ENCODE measurements around the gene IFNA10.
"Not testable (repeated sequence)": the region's sequence is repeated elsewhere in the genome, so short reads cannot be mapped to it uniquely, and the experiment has no call there.

IFNA10 gene

DNA sequence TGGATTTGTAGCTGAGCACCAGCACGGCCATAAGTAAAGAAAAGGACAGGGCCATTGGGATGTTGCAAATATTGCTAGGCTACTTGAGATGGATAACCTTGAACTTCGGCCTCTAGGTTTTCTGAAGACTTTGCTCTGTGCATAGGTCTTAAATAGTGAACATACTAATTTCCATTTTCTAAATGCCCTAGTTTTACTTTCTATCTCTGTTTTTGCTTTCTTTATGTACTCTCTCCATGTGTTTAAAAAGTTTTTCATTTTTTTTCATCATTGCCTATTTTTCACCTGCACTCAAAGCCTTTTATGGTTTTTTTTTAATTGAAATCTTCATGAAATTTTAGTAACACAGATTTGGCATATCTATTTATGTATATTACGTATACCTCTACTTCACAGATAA, at the start of gene IFNA10:
IFNA10 (minus strand) TSS at position 101 of the 400 bp plus-strand sequence; CDS start at position 55, 46 bp downstream.
- not testable (repeated sequence) for DNase-seq

GRCh38 chr9:21255538-21256212, 48.7 kb upstream of the IFNA10 start:
- no peak for DNase-seq

- DNase-seq, result peak; percentile 27
Observed at GRCh38 chr9:21252721-21253547, 46.0 kb upstream of the IFNA10 start.

- no peak for DNase-seq
Observed at GRCh38 chr9:21251638-21252037, 44.7 kb upstream of the IFNA10 start.

GRCh38 chr9:21251190-21251589, 44.2 kb upstream of the IFNA10 start:
- no peak for DNase-seq

DNA sequence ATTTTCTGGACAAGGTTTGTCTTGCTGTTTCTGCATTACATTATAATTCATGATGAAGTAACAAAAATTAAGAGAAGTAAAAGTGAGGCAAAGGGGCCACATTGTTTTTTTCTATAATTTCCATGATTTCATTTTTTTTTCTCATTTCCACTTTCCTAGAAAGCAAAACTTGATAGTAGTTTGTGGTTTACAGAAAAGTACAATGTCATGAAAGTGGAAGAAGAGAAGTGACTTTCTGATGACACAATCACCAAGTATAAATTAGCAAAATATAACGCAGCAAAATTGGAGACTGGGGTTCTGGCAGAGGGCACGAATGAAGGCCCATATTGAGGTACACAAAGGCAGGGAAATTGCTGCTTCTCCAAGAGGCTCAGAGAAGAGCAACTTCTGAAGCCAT, 37.9 kb upstream of the IFNA10 start:
- no peak for DNase-seq

DNA sequence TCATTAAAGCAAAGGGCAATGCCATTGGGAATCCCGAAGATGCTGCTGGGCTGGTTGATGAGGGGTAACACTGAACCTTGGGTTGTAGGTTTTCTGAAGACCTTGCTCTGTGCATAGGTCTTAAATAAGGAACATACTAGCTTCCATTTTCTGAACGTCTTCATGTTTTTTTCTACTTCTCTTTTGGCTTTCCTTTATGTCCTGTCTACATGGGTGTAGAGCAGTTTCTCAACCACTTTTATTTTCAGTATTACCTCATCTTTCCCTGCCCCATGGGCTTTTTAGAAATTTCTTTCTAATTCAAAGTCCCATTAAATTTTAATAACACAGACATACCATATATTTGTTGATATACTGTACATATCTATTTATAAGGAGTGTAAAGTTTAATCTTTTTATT, 33.0 kb upstream of the IFNA10 start, which contains the start of gene IFNA14:
IFNA14 (minus strand) TSS at position 95 of the 400 bp plus-strand sequence; CDS start at position 25, 70 bp downstream.
- DNase-seq, result no peak

- not testable (repeated sequence) for DNase-seq
Observed at GRCh38 chr9:21236360-21236714, 29.4 kb upstream of the IFNA10 start.

GRCh38 chr9:21235468-21236359, 28.8 kb upstream of the IFNA10 start:
- peak; percentile 40 for DNase-seq

DNA sequence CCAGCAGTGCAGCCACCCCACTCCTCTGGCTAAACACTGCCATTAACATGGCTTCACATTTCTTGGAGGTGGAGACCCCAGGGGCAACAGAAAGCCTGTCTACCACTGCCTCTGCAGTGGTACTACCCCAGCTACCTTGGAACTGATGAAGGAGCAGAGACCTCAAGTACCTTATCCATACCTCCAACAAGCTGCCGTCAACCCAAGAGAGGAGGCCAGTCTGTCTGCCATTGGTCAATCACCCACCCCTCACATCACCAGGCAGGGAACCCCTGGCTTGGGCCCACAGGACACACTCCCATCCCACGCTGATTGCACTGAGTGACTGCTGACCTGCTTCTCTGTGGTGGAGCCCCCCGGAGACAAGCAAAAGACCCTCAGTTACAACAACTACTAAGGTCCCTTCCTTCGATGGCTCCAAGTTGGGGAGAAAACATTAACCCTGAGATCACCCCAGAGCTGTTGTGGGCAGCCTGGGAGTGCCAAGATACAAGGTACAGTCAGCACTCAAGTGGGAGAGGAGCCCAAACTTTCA, 27.3 kb upstream of the IFNA10 start:
- no peak for DNase-seq

- no peak for DNase-seq
Observed at GRCh38 chr9:21233258-21233657, 26.3 kb upstream of the IFNA10 start.

- no peak for DNase-seq
Observed at GRCh38 chr9:21228122-21228521, 21.2 kb upstream of the IFNA10 start, which contains the start of gene IFNA17. TSS of gene IFNA17 (minus strand) at chr9:21228222. CDS start at chr9:21228173, 49 bp downstream.

GRCh38 chr9:21217211-21217610, 10.3 kb upstream of the IFNA10 start, which contains the start of gene IFNA16:
TSS of gene IFNA16 (minus strand) at chr9:21217311. CDS start at chr9:21217305, 6 bp downstream.
- not testable (repeated sequence) for DNase-seq

- not testable (repeated sequence) for DNase-seq
Observed at GRCh38 chr9:21213411-21214326, 6.7 kb upstream of the IFNA10 start.

GRCh38 chr9:21212160-21212559, 5.2 kb upstream of the IFNA10 start:
- not testable (repeated sequence) for DNase-seq

- not testable (repeated sequence) for DNase-seq
Observed at GRCh38 chr9:21210782-21211181, 3.8 kb upstream of the IFNA10 start.

DNA sequence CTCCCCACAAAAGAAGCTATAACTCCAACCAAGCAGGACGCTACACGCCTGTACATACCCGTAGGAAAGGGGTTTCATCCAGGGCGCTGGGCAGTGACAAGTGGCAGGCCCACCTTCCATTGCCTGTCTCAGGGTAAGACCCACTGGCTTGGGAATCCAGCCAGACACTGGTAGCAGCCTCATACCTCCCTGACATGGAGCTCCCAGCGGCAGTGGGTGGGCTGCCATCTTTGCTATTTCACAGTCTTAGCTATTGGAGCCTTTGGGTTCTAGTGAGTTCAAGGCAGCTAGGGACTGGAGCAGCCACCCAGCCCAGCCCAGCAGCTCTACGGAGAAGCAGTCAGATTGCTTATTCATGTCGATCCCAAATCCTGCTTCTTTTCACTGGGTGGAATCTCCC, 3.4 kb upstream of the IFNA10 start:
- no peak for DNase-seq

- no peak for DNase-seq
Observed at GRCh38 chr9:21205204-21205603, 1.7 kb downstream of the IFNA10 start.

GRCh38 chr9:21202105-21202504, 4.8 kb downstream of the IFNA10 start, which contains the start of gene IFNA7:
TSS of gene IFNA7 (minus strand) at chr9:21202205. CDS start at chr9:21202165, 40 bp downstream.
- DNase-seq, result not testable (repeated sequence)

- DNase-seq, result peak; percentile 32
Observed at GRCh38 chr9:21194867-21195776, 11.8 kb downstream of the IFNA10 start.
